Measurements from ENCODE around the gene UBE4B. TPM values are rescaled to one million over a fixed set of nuclear protein-coding genes. Genes with fewer than 3 reads are reported as not detected.
A peak's percentile ranks its signal among the peaks of the same experiment; 100 is the strongest.
"Not testable (repeated sequence)": the region's sequence is repeated elsewhere in the genome, so short reads cannot be mapped to it uniquely, and the experiment has no call there.

Gene UBE4B
- total RNA-seq, 1 donor: 73.1 TPM

DNA sequence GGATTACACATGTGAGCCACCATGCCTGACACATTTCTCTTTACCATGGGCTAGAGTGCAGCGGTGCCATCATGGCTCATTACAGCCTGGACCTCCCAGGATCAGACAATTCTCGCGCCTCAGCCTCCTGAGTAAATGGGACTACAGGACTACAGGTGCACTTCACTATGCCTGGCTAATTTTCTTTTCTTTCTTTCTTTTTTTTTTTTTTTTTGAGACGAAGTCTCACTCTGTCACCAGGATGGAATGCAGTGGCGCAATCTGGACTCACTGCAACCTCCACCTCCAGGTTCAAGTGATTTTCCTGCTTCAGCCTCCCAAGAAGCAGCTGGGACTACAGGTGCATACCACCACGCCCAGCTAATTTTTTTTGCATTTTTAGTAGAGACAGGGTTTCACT, 162.8 kb downstream of the UBE4B start:
- peaks cover 2% of the 10 kb centered on the region for H3K27me3 ChIP-seq (ENCODE audit: insufficient read depth, low read length)
- no peak for TF ChIP-seq CTCF (IDR thresholded peaks at IDR 0.05; ENCODE audit: extremely low read depth, low read depth, low read length)
- no peaks in the 10 kb centered on the region for H3K79me2 ChIP-seq (ENCODE audit: insufficient read depth, low read length)
- no peaks in the 10 kb centered on the region for H3K36me3 ChIP-seq (ENCODE audit: insufficient read depth, low read length)
- H2AFZ ChIP-seq (ENCODE audit: low read length): no peak overlapping the region
- H3K9me3 ChIP-seq (ENCODE audit: low read depth, low read length): no peaks in the 10 kb centered on the region
- no peak for DNase-seq (ENCODE audit: insufficient read length, low spot score, missing footprints)
- peaks cover 16% of the 10 kb centered on the region for H3K4me1 ChIP-seq (ENCODE audit: insufficient read depth, low read length)
- H4K20me1 ChIP-seq (ENCODE audit: insufficient read depth, low read length): no peaks in the 10 kb centered on the region
- no peak overlapping the region for H3K4me2 ChIP-seq (ENCODE audit: insufficient read depth, low read length)
- no peak overlapping the region for H3K27ac ChIP-seq (ENCODE audit: low read depth, low read length)
- no peak overlapping the region for H3K4me3 ChIP-seq (ENCODE audit: insufficient read depth, low read length)

DNA sequence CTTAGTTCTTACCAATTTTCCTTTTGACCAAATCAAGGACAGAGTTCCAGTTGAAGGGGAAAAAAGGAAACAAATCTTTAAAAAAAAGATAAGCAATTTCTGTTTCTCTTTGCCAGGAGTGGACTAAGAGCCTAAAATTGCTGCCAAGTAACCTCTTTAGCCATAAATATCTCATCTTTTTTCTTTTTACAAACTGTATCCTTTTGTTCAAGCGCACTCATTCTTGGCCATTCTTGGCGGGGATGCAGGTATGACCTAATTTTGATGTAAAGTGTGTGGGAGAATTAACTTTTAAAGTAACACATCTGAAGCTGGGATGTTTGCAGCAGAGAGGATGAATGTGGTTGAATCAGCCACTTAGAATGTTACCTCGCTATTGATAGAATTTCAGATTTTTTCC, 164.2 kb downstream of the UBE4B start:
- no peak overlapping the region for H3K4me3 ChIP-seq (ENCODE audit: insufficient read depth, low read length)
- DNase-seq (ENCODE audit: insufficient read length, low spot score, missing footprints): peak; percentile 79
- H2AFZ ChIP-seq (ENCODE audit: low read length): no peak overlapping the region
- TF ChIP-seq CTCF (IDR thresholded peaks at IDR 0.05; ENCODE audit: extremely low read depth, low read depth, low read length): no peak
- H3K36me3 ChIP-seq (ENCODE audit: insufficient read depth, low read length): no peaks in the 10 kb centered on the region
- H3K4me2 ChIP-seq (ENCODE audit: insufficient read depth, low read length): peak overlapping the region; percentile 44
- no peaks in the 10 kb centered on the region for H3K9me3 ChIP-seq (ENCODE audit: low read depth, low read length)
- H3K79me2 ChIP-seq (ENCODE audit: insufficient read depth, low read length): no peaks in the 10 kb centered on the region
- no peak overlapping the region for H3K27ac ChIP-seq (ENCODE audit: low read depth, low read length)
- H4K20me1 ChIP-seq (ENCODE audit: insufficient read depth, low read length): no peaks in the 10 kb centered on the region
- H3K4me1 ChIP-seq (ENCODE audit: insufficient read depth, low read length): peaks cover 16% of the 10 kb centered on the region
- peaks cover 9% of the 10 kb centered on the region for H3K27me3 ChIP-seq (ENCODE audit: insufficient read depth, low read length)

DNA sequence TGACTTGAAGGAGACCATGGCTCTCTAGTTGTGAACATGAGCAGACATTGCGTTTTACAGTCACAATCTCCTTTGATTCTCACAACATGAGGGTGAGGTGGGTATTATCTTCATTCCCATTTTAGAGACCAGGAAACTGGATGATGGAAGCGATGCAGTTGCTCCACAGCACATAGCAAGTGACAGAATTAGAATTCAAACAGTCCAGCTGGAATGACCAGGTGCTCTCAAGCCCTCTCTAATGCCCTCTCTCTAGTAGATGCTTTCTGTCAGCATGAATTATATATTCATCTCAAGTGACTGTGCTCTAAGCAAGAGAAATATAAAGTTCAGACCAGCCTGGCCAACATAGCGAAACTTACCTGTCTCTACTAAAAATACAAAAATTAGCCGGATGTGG, 167.9 kb downstream of the UBE4B start:
- no peak overlapping the region for H3K27ac ChIP-seq (ENCODE audit: low read depth, low read length)
- H3K4me2 ChIP-seq (ENCODE audit: insufficient read depth, low read length): no peak overlapping the region
- no peaks in the 10 kb centered on the region for H3K79me2 ChIP-seq (ENCODE audit: insufficient read depth, low read length)
- no peaks in the 10 kb centered on the region for H3K9me3 ChIP-seq (ENCODE audit: low read depth, low read length)
- no peak for DNase-seq (ENCODE audit: insufficient read length, low spot score, missing footprints)
- no peak overlapping the region for H2AFZ ChIP-seq (ENCODE audit: low read length)
- H3K36me3 ChIP-seq (ENCODE audit: insufficient read depth, low read length): no peaks in the 10 kb centered on the region
- H3K27me3 ChIP-seq (ENCODE audit: insufficient read depth, low read length): peaks cover 9% of the 10 kb centered on the region
- peaks cover 5% of the 10 kb centered on the region for H3K4me1 ChIP-seq (ENCODE audit: insufficient read depth, low read length)
- no peak for TF ChIP-seq CTCF (IDR thresholded peaks at IDR 0.05; ENCODE audit: extremely low read depth, low read depth, low read length)
- H3K4me3 ChIP-seq (ENCODE audit: insufficient read depth, low read length): no peak overlapping the region
- H4K20me1 ChIP-seq (ENCODE audit: insufficient read depth, low read length): no peaks in the 10 kb centered on the region

GRCh38 chr1:10204003-10204642, 171.4 kb downstream of the UBE4B start:
- Histone ChIP-seq H3K27me3 (ENCODE audit: insufficient read depth, low read length) (peaks cover 9% of the 10 kb centered on the region), H3K4me2 (ENCODE audit: insufficient read depth, low read length) (no peak overlapping the region), H2AFZ (ENCODE audit: low read length) (peak overlapping the region; percentile 68), H4K20me1 (ENCODE audit: insufficient read depth, low read length) (no peaks in the 10 kb centered on the region), H3K36me3 (ENCODE audit: insufficient read depth, low read length) (no peaks in the 10 kb centered on the region), H3K27ac (ENCODE audit: low read depth, low read length) (no peak overlapping the region), H3K9me3 (ENCODE audit: low read depth, low read length) (no peaks in the 10 kb centered on the region), H3K79me2 (ENCODE audit: insufficient read depth, low read length) (no peaks in the 10 kb centered on the region), H3K4me1 (ENCODE audit: insufficient read depth, low read length) (peaks cover under 1% of the 10 kb centered on the region), H3K4me3 (ENCODE audit: insufficient read depth, low read length) (no peak overlapping the region)
- TF ChIP-seq CTCF (IDR thresholded peaks at IDR 0.05; ENCODE audit: extremely low read depth, low read depth, low read length): no peak
- no peak for DNase-seq (ENCODE audit: insufficient read length, low spot score, missing footprints)

GRCh38 chr1:10205206-10205605, 172.4 kb downstream of the UBE4B start:
- not testable (repeated sequence) for H3K27ac ChIP-seq (ENCODE audit: low read depth, low read length); H3K9me3 ChIP-seq (ENCODE audit: low read depth, low read length); H2AFZ ChIP-seq (ENCODE audit: low read length); DNase-seq (ENCODE audit: insufficient read length, low spot score, missing footprints); H3K4me2 ChIP-seq (ENCODE audit: insufficient read depth, low read length); H4K20me1 ChIP-seq (ENCODE audit: insufficient read depth, low read length); H3K36me3 ChIP-seq (ENCODE audit: insufficient read depth, low read length); H3K27me3 ChIP-seq (ENCODE audit: insufficient read depth, low read length); H3K4me1 ChIP-seq (ENCODE audit: insufficient read depth, low read length); H3K4me3 ChIP-seq (ENCODE audit: insufficient read depth, low read length); H3K79me2 ChIP-seq (ENCODE audit: insufficient read depth, low read length)

All from osteoblast (primary cell).